ENCODE measurements around the gene TSTD2. TPM values are rescaled to one million over a fixed set of nuclear protein-coding genes. Genes with fewer than 3 reads are reported as not detected.

The TSTD2 gene
- total and polyA plus RNA-seq, 10 donors: 8.1 to 31.0 (median 19.2) TPM

DNA sequence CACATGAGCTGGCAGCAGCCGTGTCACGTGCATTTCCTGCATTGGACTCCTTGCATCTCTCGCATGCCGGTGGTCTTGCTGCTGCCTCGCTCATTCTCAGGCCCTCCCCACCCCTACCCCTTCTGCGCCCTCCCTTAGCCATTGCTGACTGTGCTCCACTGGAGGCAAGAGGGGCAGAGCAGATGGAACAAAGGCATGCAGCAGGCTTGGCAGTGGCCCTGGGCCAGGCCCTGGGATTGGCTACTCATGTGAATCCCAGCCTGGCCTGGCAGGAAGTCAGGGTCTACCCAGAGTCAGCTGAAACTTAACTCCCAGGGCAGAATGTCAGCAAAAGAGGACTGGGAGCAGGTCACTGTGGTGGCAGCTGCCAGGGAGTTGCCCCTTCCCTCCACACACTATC, 62.3 kb downstream of the TSTD2 start:
- no peak for TF ChIP-seq POLR2AphosphoS5 (IDR thresholded peaks at IDR 0.05)
- no peak for TF ChIP-seq POLR2A (IDR thresholded peaks at IDR 0.05)
- TF ChIP-seq CTCF (IDR thresholded peaks at IDR 0.05 in 8 of 11, conservative IDR thresholded peaks at IDR 0.05 in 3 of 11): no peak
- Histone ChIP-seq H3K4me1 (peaks cover 0 to 8% (median 3%) of the 10 kb centered on the region in 6 donors), H3K27me3 (replicated peaks in 1 of 7) (no peaks in the 10 kb centered on the region), H3K36me3 (no peaks in the 10 kb centered on the region), H3K9me3 (no peaks in the 10 kb centered on the region), H3K4me3 (no peak overlapping the region), H3K27ac (no peak overlapping the region)
- peak; percentile 54 for DNase-seq
- intact Hi-C loops (cut with DNase I; ENCODE audit: low total_unique reads): no loop called here
- 87 to 93% (median 92%) methylated on average over 6 of the region's 6 CpGs for WGBS, 5 donors

GRCh38 chr9:97568461-97569275, 64.5 kb downstream of the TSTD2 start:
- Histone ChIP-seq H3K27me3 (replicated peaks in 1 of 7) (peaks cover 0 to 10% (median 0%) of the 10 kb centered on the region in 7 donors), H3K4me1 (peaks cover 0 to 6% (median 0%) of the 10 kb centered on the region in 6 donors), H3K36me3 (no peaks in the 10 kb centered on the region), H3K4me3 (no peak overlapping the region), H3K9me3 (no peaks in the 10 kb centered on the region), H3K27ac (no peak overlapping the region)
- intact Hi-C loops (cut with DNase I; ENCODE audit: low total_unique reads): no loop called here
- no peak for TF ChIP-seq POLR2AphosphoS5 (IDR thresholded peaks at IDR 0.05)
- no peak for TF ChIP-seq CTCF (IDR thresholded peaks at IDR 0.05 in 8 of 11, conservative IDR thresholded peaks at IDR 0.05 in 3 of 11)
- TF ChIP-seq POLR2A (IDR thresholded peaks at IDR 0.05): no peak
- 84 to 92% (median 89%) methylated on average over 11 of the region's 11 CpGs for WGBS, 5 donors
- peak; percentile 15 for DNase-seq

DNA sequence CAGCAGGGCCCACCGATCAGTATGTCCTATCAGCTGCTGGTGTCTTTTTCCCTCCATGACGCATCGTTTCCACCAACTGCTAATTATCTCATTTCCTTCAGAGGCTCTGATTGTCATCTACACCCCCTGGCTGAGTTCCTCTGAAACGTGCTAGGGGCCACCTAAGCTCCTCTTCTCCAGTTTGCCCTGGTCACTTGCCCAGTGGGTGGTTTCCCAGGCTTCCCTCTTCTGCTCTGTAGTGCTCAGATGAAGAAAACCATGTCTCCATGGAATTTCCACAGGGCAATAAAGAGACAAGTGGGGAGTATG, 65.3 kb downstream of the TSTD2 start:
- 43 to 63% (median 46%) methylated on average over 4 of the region's 4 CpGs for WGBS, 5 donors
- H3K4me1 ChIP-seq: peaks cover 0 to 6% (median 0%) of the 10 kb centered on the region in 6 donors
- intact Hi-C loops (cut with DNase I; ENCODE audit: low total_unique reads): no loop called here
- H3K27me3 ChIP-seq (replicated peaks in 1 of 7): peaks cover 0 to 10% (median 0%) of the 10 kb centered on the region in 7 donors
- DNase-seq: no peak
- no peaks in the 10 kb centered on the region for H3K36me3 ChIP-seq
- TF ChIP-seq POLR2AphosphoS5 (IDR thresholded peaks at IDR 0.05) (no peak), POLR2A (IDR thresholded peaks at IDR 0.05) (no peak), CTCF (IDR thresholded peaks at IDR 0.05 in 8 of 11, conservative IDR thresholded peaks at IDR 0.05 in 3 of 11) (no peak)
- no peak overlapping the region for H3K27ac ChIP-seq
- no peaks in the 10 kb centered on the region for H3K9me3 ChIP-seq
- H3K4me3 ChIP-seq: no peak overlapping the region

DNA sequence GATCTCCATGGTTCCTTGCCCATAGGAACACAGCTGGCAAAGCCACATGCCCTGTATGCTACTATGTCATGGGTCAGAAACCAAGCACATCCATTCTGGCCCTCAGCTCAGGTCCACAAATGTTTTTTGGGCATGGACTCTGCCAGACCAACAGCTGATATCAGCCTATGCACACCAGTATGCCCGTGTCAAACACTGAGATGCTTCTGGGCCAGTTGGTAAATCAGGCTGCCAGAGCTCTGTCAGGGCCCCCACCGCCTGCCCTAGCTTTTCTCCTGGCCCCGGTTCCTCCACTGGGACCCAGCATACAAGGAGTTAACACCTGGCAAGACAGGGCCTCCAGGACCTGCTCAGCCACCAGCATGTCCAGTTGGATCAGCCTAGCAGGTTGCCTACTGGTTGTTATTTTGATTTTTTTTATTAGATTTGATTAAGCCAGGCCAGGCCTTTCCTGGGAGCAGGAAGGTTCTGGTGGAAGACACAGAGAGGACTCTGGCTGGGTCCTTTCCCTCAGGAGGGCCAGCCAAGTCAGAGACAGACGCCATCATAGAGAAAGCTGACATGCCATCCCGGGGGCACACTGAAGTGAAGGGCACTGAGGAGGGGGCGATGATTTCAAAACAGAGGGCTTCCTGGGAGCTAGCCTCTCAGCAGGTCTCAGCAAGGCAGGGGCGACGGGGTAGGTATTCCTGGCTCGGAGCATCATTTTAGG, 65.8 kb downstream of the TSTD2 start:
- DNase-seq: peak; percentile 48
- intact Hi-C loops (cut with DNase I; ENCODE audit: low total_unique reads): no loop called here
- no peaks in the 10 kb centered on the region for H3K36me3 ChIP-seq
- H3K9me3 ChIP-seq: no peaks in the 10 kb centered on the region
- no peak overlapping the region for H3K27ac ChIP-seq
- H3K27me3 ChIP-seq (replicated peaks in 1 of 7): peaks cover 0 to 10% (median 0%) of the 10 kb centered on the region in 7 donors
- H3K4me3 ChIP-seq: no peak overlapping the region
- TF ChIP-seq POLR2A (IDR thresholded peaks at IDR 0.05): no peak
- no peak for TF ChIP-seq POLR2AphosphoS5 (IDR thresholded peaks at IDR 0.05)
- no peak for TF ChIP-seq CTCF (IDR thresholded peaks at IDR 0.05 in 8 of 11, conservative IDR thresholded peaks at IDR 0.05 in 3 of 11)
- peaks cover 0 to 6% (median 0%) of the 10 kb centered on the region in 6 donors for H3K4me1 ChIP-seq
- 44 to 89% (median 72%) methylated on average over 8 to 9 of the region's 9 CpGs for WGBS, 5 donors
